Measurements from ENCODE around the gene ICOSLG.
"Not testable (repeated sequence)": the region's sequence is repeated elsewhere in the genome, so short reads cannot be mapped to it uniquely, and the experiment has no call there.

The ICOSLG gene

GRCh38 chr21:44243980-44244379, 3.2 kb upstream of the ICOSLG start:
- not testable (repeated sequence) for H2AFZ ChIP-seq (ENCODE audit: low read length)

GRCh38 chr21:44241281-44241680, 538 bp upstream of the ICOSLG start:
- not testable (repeated sequence) for H3K9me2 ChIP-seq (replicated peaks; ENCODE audit: insufficient read depth, low read length); DNase-seq; H3K4me3 ChIP-seq (ENCODE audit: low read length); H3K4me1 ChIP-seq (ENCODE audit: low read length); H3K9ac ChIP-seq (ENCODE audit: low read length); H3K27me3 ChIP-seq (replicated peaks; ENCODE audit: insufficient read depth, low read length); H2AFZ ChIP-seq (ENCODE audit: low read length); H3K9me3 ChIP-seq (replicated peaks; ENCODE audit: insufficient read depth, low read length); H3K4me2 ChIP-seq (ENCODE audit: low read depth, low read length); H3K27ac ChIP-seq (ENCODE audit: low read length); H4K20me1 ChIP-seq (ENCODE audit: insufficient read depth, low read length); H3K79me2 ChIP-seq (ENCODE audit: low read length); H3F3A ChIP-seq (ENCODE audit: insufficient read depth, low read length); H3K36me3 ChIP-seq (replicated peaks; ENCODE audit: insufficient read depth, low read length)

More at GRCh38 chr21:44243980-44244379, 3.2 kb upstream of the ICOSLG start:
- H4K20me1 ChIP-seq (ENCODE audit: insufficient read depth, low read length); H3K79me2 ChIP-seq (ENCODE audit: low read length); H3F3A ChIP-seq (ENCODE audit: insufficient read depth, low read length); H3K9me2 ChIP-seq (replicated peaks; ENCODE audit: insufficient read depth, low read length); DNase-seq; H3K27ac ChIP-seq (ENCODE audit: low read length); H3K4me2 ChIP-seq (ENCODE audit: low read depth, low read length); H3K9me3 ChIP-seq (replicated peaks; ENCODE audit: insufficient read depth, low read length); H3K36me3 ChIP-seq (replicated peaks; ENCODE audit: insufficient read depth, low read length); H3K27me3 ChIP-seq (replicated peaks; ENCODE audit: insufficient read depth, low read length); H3K4me1 ChIP-seq (ENCODE audit: low read length); H3K9ac ChIP-seq (ENCODE audit: low read length); H3K4me3 ChIP-seq (ENCODE audit: low read length): not testable (repeated sequence)

- H3K4me3 ChIP-seq (ENCODE audit: low read length); H3K9me2 ChIP-seq (replicated peaks; ENCODE audit: insufficient read depth, low read length); H3K79me2 ChIP-seq (ENCODE audit: low read length); H3K9me3 ChIP-seq (replicated peaks; ENCODE audit: insufficient read depth, low read length); H3K4me2 ChIP-seq (ENCODE audit: low read depth, low read length); DNase-seq; H3F3A ChIP-seq (ENCODE audit: insufficient read depth, low read length); H3K27me3 ChIP-seq (replicated peaks; ENCODE audit: insufficient read depth, low read length); H3K27ac ChIP-seq (ENCODE audit: low read length); H3K36me3 ChIP-seq (replicated peaks; ENCODE audit: insufficient read depth, low read length); H4K20me1 ChIP-seq (ENCODE audit: insufficient read depth, low read length); H3K4me1 ChIP-seq (ENCODE audit: low read length); H3K9ac ChIP-seq (ENCODE audit: low read length); H2AFZ ChIP-seq (ENCODE audit: low read length): not testable (repeated sequence)
These were observed 390 bp downstream of the ICOSLG start for GRCh38 chr21:44240353-44240752.

DNA sequence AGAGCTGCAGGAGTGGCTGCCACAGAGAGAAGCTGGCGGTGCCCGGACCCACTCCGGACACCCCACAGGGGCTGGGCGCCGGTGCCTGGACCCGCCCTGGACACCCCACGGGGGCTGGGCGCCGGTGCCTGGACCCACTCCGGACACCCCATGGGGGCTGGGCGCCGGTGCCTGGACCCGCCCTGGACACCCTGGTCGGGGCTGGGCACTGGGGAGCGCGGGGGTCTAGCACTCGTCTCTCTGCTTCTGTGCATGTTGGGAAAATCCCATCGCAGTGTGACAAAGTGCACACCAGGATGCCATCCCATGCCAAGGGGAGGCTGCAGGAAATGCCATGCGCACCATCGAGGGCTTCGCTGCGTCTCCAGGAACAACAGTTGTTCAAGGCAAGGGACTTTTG, 11.2 kb downstream of the ICOSLG start:
- not testable (repeated sequence) for H3K9ac ChIP-seq (ENCODE audit: low read length); H3K9me3 ChIP-seq (replicated peaks; ENCODE audit: insufficient read depth, low read length); DNase-seq; H3K27me3 ChIP-seq (replicated peaks; ENCODE audit: insufficient read depth, low read length); H3K4me2 ChIP-seq (ENCODE audit: low read depth, low read length); H3K9me2 ChIP-seq (replicated peaks; ENCODE audit: insufficient read depth, low read length); H4K20me1 ChIP-seq (ENCODE audit: insufficient read depth, low read length); H3K4me3 ChIP-seq (ENCODE audit: low read length); H3K79me2 ChIP-seq (ENCODE audit: low read length); H3K27ac ChIP-seq (ENCODE audit: low read length); H3K36me3 ChIP-seq (replicated peaks; ENCODE audit: insufficient read depth, low read length); H2AFZ ChIP-seq (ENCODE audit: low read length); H3F3A ChIP-seq (ENCODE audit: insufficient read depth, low read length); H3K4me1 ChIP-seq (ENCODE audit: low read length)

GRCh38 chr21:44228109-44228508, 12.6 kb downstream of the ICOSLG start:
- not testable (repeated sequence) for H3K4me3 ChIP-seq (ENCODE audit: low read length); H4K20me1 ChIP-seq (ENCODE audit: insufficient read depth, low read length); H3K27me3 ChIP-seq (replicated peaks; ENCODE audit: insufficient read depth, low read length); H3K4me2 ChIP-seq (ENCODE audit: low read depth, low read length); H3K9me3 ChIP-seq (replicated peaks; ENCODE audit: insufficient read depth, low read length); H2AFZ ChIP-seq (ENCODE audit: low read length); H3K27ac ChIP-seq (ENCODE audit: low read length); H3K4me1 ChIP-seq (ENCODE audit: low read length); DNase-seq; H3F3A ChIP-seq (ENCODE audit: insufficient read depth, low read length); H3K9ac ChIP-seq (ENCODE audit: low read length); H3K36me3 ChIP-seq (replicated peaks; ENCODE audit: insufficient read depth, low read length); H3K79me2 ChIP-seq (ENCODE audit: low read length); H3K9me2 ChIP-seq (replicated peaks; ENCODE audit: insufficient read depth, low read length)

GRCh38 chr21:44227614-44228013, 13.1 kb downstream of the ICOSLG start:
- H3K4me2 ChIP-seq (ENCODE audit: low read depth, low read length); H2AFZ ChIP-seq (ENCODE audit: low read length); H3F3A ChIP-seq (ENCODE audit: insufficient read depth, low read length); H3K79me2 ChIP-seq (ENCODE audit: low read length); DNase-seq; H3K9me2 ChIP-seq (replicated peaks; ENCODE audit: insufficient read depth, low read length); H3K36me3 ChIP-seq (replicated peaks; ENCODE audit: insufficient read depth, low read length); H3K27ac ChIP-seq (ENCODE audit: low read length); H3K4me1 ChIP-seq (ENCODE audit: low read length); H3K4me3 ChIP-seq (ENCODE audit: low read length); H3K9me3 ChIP-seq (replicated peaks; ENCODE audit: insufficient read depth, low read length); H3K27me3 ChIP-seq (replicated peaks; ENCODE audit: insufficient read depth, low read length); H4K20me1 ChIP-seq (ENCODE audit: insufficient read depth, low read length); H3K9ac ChIP-seq (ENCODE audit: low read length): not testable (repeated sequence)

DNA sequence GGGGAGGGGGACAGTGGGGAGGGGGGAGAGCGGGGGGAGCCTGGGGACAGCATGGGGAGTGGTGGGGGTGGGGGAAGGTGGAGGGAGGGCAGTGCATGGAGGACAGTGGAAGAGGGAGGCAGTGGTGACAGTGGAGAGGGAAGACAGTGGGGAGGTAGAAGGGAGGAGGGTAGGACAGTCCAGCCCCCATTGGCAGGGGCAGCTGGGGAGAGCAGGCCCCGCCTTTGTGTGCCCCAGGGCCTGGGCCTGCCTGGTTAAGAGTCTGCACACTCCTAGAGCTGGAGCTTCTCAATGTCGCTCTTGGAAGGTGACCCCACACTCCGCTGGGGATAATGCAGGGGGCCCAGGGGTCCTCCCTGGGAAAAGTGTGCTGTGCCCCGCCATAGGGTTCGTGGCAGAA, 15.1 kb downstream of the ICOSLG start:
- H3K4me1 ChIP-seq (ENCODE audit: low read length); H3K79me2 ChIP-seq (ENCODE audit: low read length); H3K9me3 ChIP-seq (replicated peaks; ENCODE audit: insufficient read depth, low read length): not testable (repeated sequence)

DNA sequence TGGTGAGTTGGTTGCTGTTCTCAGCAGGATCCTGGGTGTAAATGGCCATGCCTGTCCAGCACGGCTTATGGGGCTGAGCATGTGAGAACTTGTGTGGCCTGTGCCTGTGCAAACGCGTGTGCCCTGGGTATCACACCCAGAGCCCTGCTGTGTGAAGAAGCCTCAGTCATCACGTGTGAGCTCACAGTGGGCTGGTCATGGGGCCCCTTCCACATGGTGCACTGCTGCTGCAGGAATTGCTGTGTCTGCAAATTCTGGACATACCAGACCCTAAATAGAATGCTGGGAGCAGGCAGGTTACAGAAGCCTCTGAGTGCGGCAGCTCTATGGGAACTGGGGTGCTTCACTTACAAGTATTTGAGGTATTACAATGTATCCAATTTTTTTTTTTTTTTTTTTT, 17.4 kb downstream of the ICOSLG start:
- H3K4me2 ChIP-seq (ENCODE audit: low read depth, low read length); H3K36me3 ChIP-seq (replicated peaks; ENCODE audit: insufficient read depth, low read length); H3K4me3 ChIP-seq (ENCODE audit: low read length); DNase-seq; H3K9me2 ChIP-seq (replicated peaks; ENCODE audit: insufficient read depth, low read length); H3K4me1 ChIP-seq (ENCODE audit: low read length); H3K27me3 ChIP-seq (replicated peaks; ENCODE audit: insufficient read depth, low read length); H3K79me2 ChIP-seq (ENCODE audit: low read length); H3K27ac ChIP-seq (ENCODE audit: low read length); H2AFZ ChIP-seq (ENCODE audit: low read length); H3F3A ChIP-seq (ENCODE audit: insufficient read depth, low read length); H4K20me1 ChIP-seq (ENCODE audit: insufficient read depth, low read length); H3K9ac ChIP-seq (ENCODE audit: low read length); H3K9me3 ChIP-seq (replicated peaks; ENCODE audit: insufficient read depth, low read length): not testable (repeated sequence)

More for the DNA sequence above, 15.1 kb downstream of the ICOSLG start:
- H3K9ac ChIP-seq (ENCODE audit: low read length); H3K27ac ChIP-seq (ENCODE audit: low read length); H3F3A ChIP-seq (ENCODE audit: insufficient read depth, low read length); H3K4me3 ChIP-seq (ENCODE audit: low read length); H3K9me2 ChIP-seq (replicated peaks; ENCODE audit: insufficient read depth, low read length); H3K27me3 ChIP-seq (replicated peaks; ENCODE audit: insufficient read depth, low read length); H2AFZ ChIP-seq (ENCODE audit: low read length); DNase-seq; H3K36me3 ChIP-seq (replicated peaks; ENCODE audit: insufficient read depth, low read length); H3K4me2 ChIP-seq (ENCODE audit: low read depth, low read length); H4K20me1 ChIP-seq (ENCODE audit: insufficient read depth, low read length): not testable (repeated sequence)

Data from MM.1S (cell line).